ENCODE measurements around the gene SETD3.

DNA sequence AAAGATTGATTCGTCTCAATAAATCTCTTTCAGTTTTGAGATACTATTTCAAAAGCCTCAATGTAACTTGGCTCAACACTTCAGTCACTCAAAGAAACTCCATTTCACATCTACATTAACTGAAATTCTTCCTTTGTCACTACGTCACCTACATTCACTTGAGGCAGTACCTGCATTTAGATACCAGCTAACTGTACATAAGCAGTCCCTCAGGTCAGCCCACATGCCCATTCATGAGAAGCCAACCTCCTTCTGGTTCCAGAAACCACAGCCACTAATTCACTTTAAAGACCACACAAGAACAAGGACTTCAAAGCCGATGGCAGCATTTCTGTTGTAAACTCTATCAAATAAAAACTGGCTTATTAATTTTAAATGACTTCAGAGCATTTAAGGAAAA, 43.0 kb downstream of the SETD3 start:
- TF ChIP-seq, protein P1, sequence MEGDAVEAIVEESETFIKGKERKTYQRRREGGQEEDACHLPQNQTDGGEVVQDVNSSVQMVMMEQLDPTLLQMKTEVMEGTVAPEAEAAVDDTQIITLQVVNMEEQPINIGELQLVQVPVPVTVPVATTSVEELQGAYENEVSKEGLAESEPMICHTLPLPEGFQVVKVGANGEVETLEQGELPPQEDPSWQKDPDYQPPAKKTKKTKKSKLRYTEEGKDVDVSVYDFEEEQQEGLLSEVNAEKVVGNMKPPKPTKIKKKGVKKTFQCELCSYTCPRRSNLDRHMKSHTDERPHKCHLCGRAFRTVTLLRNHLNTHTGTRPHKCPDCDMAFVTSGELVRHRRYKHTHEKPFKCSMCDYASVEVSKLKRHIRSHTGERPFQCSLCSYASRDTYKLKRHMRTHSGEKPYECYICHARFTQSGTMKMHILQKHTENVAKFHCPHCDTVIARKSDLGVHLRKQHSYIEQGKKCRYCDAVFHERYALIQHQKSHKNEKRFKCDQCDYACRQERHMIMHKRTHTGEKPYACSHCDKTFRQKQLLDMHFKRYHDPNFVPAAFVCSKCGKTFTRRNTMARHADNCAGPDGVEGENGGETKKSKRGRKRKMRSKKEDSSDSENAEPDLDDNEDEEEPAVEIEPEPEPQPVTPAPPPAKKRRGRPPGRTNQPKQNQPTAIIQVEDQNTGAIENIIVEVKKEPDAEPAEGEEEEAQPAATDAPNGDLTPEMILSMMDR (IDR thresholded peaks at IDR 0.05; ENCODE audit: control extremely low read depth in 1 of 3, insufficient read depth in 1 of 3, low read depth in 1 of 3, low read length in 3 of 3): no peak
- TF ChIP-seq EZH2 (IDR thresholded peaks at IDR 0.05; ENCODE audit: low read depth, low read length, severe bottlenecking): no peak

Measured in H1 (cell line).